Osteocyte (in vitro differentiated cells): ENCODE data around the gene CASS4. TPM values are rescaled to one million over a fixed set of nuclear protein-coding genes. Genes with fewer than 3 reads are reported as not detected.

Experiments
- DNase-seq: peaks from one replicate; pipeline ENCODE4 v3.0.0; 2021; ENCODE audit warnings: mixed read lengths; ENCODE audit not compliant: unreplicated experiment; ENCODE audit errors: extremely low spot score
- H3K27ac Mint-ChIP-seq: one replicate; pipeline ENCODE4 v1.8.0; 2021; ENCODE audit warnings: mild to moderate bottlenecking, mixed read lengths; ENCODE audit not compliant: unreplicated experiment
- H3K27me3 Mint-ChIP-seq: one replicate; pipeline ENCODE4 v1.8.0; 2021; ENCODE audit warnings: mixed read lengths; ENCODE audit not compliant: unreplicated experiment
- H3K36me3 Mint-ChIP-seq: one replicate; pipeline ENCODE4 v1.8.0; 2021; ENCODE audit warnings: mixed read lengths; ENCODE audit not compliant: unreplicated experiment
- H3K4me1 Mint-ChIP-seq: one replicate; pipeline ENCODE4 v1.8.0; 2021; ENCODE audit warnings: mixed read lengths; ENCODE audit not compliant: unreplicated experiment
- H3K4me3 Mint-ChIP-seq: one replicate; pipeline ENCODE4 v1.8.0; 2021; ENCODE audit warnings: mild to moderate bottlenecking, moderate library complexity, mixed read lengths; ENCODE audit not compliant: unreplicated experiment
- H3K9me3 Mint-ChIP-seq: one replicate; pipeline ENCODE4 v1.8.0; 2021; ENCODE audit warnings: mixed read lengths; ENCODE audit not compliant: unreplicated experiment
- total RNA-seq: library from RNA; stranded (reverse); gene quantifications from 2 replicates; pipeline ENCODE4 v1.2.1, GENCODE V29; 2021
- TF ChIP-seq, protein P1 (sequence below): fragments of 200-600 bp; sonication (generic); IDR thresholded peaks from 2 replicates; pipeline ENCODE4 v1.5.0; 2021; ENCODE audit warnings: antibody characterized with exemption, mild to moderate bottlenecking, moderate library complexity

The CASS4 gene
- total RNA-seq, 1 donor from 2014 or later = not detected

- Mint-ChIP-seq H3K36me3 (no peaks in the 10 kb centered on the region), H3K27me3 (peaks cover 2% of the 10 kb centered on the region), H3K4me3 (no peak overlapping the region), H3K27ac (no peak overlapping the region), H3K4me1 (peaks cover 13% of the 10 kb centered on the region), H3K9me3 (no peaks in the 10 kb centered on the region)
- TF ChIP-seq, protein P1, sequence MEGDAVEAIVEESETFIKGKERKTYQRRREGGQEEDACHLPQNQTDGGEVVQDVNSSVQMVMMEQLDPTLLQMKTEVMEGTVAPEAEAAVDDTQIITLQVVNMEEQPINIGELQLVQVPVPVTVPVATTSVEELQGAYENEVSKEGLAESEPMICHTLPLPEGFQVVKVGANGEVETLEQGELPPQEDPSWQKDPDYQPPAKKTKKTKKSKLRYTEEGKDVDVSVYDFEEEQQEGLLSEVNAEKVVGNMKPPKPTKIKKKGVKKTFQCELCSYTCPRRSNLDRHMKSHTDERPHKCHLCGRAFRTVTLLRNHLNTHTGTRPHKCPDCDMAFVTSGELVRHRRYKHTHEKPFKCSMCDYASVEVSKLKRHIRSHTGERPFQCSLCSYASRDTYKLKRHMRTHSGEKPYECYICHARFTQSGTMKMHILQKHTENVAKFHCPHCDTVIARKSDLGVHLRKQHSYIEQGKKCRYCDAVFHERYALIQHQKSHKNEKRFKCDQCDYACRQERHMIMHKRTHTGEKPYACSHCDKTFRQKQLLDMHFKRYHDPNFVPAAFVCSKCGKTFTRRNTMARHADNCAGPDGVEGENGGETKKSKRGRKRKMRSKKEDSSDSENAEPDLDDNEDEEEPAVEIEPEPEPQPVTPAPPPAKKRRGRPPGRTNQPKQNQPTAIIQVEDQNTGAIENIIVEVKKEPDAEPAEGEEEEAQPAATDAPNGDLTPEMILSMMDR = no peak
- no peak for DNase-seq
These were observed 16.4 kb downstream of the CASS4 start for GRCh38 chr20:56428410-56428809.

DNA sequence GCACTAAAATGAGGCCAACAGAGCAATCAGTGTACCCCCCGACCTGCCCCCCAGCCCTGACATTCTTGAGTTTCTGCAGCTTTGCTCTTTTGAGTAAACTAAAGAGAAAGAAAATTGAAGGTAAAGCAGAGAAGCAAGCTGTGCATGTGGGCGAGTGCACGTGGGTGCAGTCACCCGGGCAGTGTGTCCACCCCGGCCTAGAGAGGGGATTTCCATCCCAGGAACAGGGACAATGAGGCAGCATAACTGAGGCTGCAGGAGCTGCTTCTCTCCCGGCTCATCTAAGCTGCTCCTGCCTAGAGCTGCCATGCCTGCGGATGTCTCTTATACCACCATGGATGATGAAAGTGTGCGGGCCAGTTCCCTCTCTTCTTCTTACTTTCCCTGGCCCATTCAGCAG is 16.8 kb downstream of the CASS4 start:
- no peaks in the 10 kb centered on the region for H3K9me3 Mint-ChIP-seq
- no peak for DNase-seq
- peaks cover 13% of the 10 kb centered on the region for H3K4me1 Mint-ChIP-seq
- TF ChIP-seq, protein P1 = no peak
- H3K27ac Mint-ChIP-seq = no peak overlapping the region
- H3K27me3 Mint-ChIP-seq = peaks cover 2% of the 10 kb centered on the region
- H3K36me3 Mint-ChIP-seq = no peaks in the 10 kb centered on the region
- H3K4me3 Mint-ChIP-seq = no peak overlapping the region

DNA sequence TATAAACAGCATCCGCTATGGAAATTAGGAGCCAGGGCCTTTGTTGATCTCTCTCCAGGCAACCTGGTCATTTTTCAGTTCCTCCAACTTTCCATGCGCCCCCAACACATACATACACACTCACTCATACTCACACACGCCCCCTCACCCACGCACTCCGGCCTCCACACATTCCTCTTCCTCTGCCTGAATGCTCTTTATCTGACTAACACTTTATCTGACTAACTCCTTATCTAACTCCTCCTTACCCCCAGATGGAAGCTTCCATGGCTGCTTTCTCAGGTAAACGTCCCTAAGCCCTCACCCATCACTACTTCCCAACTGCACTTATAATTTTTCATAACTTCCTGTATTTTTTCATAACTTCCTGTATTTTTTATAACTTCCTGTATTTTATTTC is 17.4 kb downstream of the CASS4 start:
- Mint-ChIP-seq H3K4me3 (no peak overlapping the region), H3K4me1 (peaks cover 13% of the 10 kb centered on the region), H3K27me3 (peaks cover 2% of the 10 kb centered on the region), H3K9me3 (no peaks in the 10 kb centered on the region), H3K27ac (no peak overlapping the region), H3K36me3 (no peaks in the 10 kb centered on the region)
- TF ChIP-seq, protein P1 = no peak
- DNase-seq = no peak

DNA sequence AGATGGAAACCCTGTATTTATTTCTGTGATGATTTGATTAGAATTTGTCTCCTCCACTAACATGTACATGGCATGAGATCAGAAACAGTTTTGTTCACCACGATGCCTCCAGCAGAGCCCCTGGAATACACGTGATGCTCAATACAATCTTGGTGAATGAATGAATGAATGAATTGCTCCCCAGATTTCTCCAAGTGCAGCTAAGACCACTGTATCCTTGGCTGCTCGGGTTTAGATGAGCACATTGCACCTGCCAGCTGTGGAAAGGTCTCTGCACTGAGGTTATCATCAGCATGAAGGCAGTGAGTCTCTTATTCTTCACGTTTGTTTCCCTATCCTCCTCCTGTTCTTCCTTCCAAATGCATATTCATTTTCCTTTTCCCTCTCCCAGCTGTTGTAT is 17.9 kb downstream of the CASS4 start:
- Mint-ChIP-seq H3K36me3 (no peaks in the 10 kb centered on the region), H3K4me3 (no peak overlapping the region), H3K27ac (no peak overlapping the region), H3K9me3 (no peaks in the 10 kb centered on the region), H3K27me3 (peaks cover 2% of the 10 kb centered on the region), H3K4me1 (peaks cover 13% of the 10 kb centered on the region)
- no peak for DNase-seq
- TF ChIP-seq, protein P1 = no peak

- Mint-ChIP-seq H3K36me3 (no peaks in the 10 kb centered on the region), H3K27ac (no peak overlapping the region), H3K9me3 (no peaks in the 10 kb centered on the region), H3K4me1 (peaks cover 13% of the 10 kb centered on the region), H3K27me3 (peaks cover 2% of the 10 kb centered on the region), H3K4me3 (no peak overlapping the region)
- no peak for DNase-seq
- TF ChIP-seq, protein P1 = no peak
These were observed 18.4 kb downstream of the CASS4 start for GRCh38 chr20:56430461-56430860.
